KOPT-K1 (cell line): ENCODE data around the gene LRRC49.

ENCODE experiments used
- H3K27ac ChIP-seq: fragments of 200-600 bp; sonication (generic); 2 replicates; pipeline ENCODE4 v1.5.1; 2016; ENCODE audit warnings: antibody characterized with exemption, mild to moderate bottlenecking, low read depth, low read length; ENCODE audit not compliant: poor library complexity, severe bottlenecking
- H3K36me3 ChIP-seq: fragments of 200-600 bp; sonication (generic); 2 replicates; pipeline ENCODE4 v1.5.1; 2017; ENCODE audit warnings: antibody characterized with exemption, mild to moderate bottlenecking, low read length, moderate library complexity; ENCODE audit not compliant: insufficient read depth
- H3K9me3 ChIP-seq: fragments of 200-600 bp; sonication (generic); 2 replicates; pipeline ENCODE4 v1.5.1; 2017; ENCODE audit warnings: antibody characterized with exemption, low read length, mild to moderate bottlenecking; ENCODE audit not compliant: insufficient read depth, poor library complexity, severe bottlenecking

The LRRC49 gene

DNA sequence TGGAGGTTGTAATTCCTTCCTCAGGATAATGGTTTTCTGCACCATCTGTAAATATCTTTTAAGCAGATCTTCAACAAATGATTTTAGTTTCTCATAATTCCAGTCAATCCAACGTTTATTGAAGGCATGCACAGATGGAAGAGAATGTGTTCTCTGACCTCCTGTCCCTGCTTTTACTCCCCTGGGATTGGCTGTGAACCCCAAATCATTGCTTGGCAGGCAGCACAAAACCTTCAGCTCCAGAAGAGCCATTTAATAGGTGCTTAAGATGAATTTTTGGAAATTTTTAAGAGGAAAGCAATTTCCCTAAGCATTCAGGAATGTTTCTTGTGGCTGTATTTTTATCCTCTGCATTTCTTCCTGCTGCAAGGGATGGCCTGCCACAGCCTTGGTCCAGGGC is 197.2 kb downstream of the LRRC49 start:
- H3K9me3 ChIP-seq = no peaks in the 10 kb centered on the region
- no peaks in the 10 kb centered on the region for H3K36me3 ChIP-seq
- H3K27ac ChIP-seq = no peak overlapping the region

DNA sequence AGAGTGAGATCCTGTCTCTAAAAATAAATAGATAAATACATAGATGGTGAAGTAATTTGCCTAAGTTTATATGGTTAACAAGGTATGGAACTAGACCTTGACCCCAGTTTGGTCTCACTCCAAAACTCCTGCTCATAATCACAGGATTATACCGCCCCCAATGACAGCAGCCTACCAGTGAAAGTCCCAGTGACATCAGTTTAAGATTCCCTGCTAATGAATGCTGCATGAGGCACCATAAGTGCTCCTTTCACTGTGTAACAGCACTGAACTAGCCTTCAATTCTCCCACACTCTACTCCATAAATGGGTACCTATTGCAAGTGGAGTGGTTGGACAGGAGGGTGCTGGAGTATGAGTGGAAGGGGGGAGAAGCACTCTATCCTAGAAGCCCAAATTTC is 199.0 kb downstream of the LRRC49 start:
- H3K27ac ChIP-seq = no peak overlapping the region
- no peaks in the 10 kb centered on the region for H3K36me3 ChIP-seq
- no peaks in the 10 kb centered on the region for H3K9me3 ChIP-seq

DNA sequence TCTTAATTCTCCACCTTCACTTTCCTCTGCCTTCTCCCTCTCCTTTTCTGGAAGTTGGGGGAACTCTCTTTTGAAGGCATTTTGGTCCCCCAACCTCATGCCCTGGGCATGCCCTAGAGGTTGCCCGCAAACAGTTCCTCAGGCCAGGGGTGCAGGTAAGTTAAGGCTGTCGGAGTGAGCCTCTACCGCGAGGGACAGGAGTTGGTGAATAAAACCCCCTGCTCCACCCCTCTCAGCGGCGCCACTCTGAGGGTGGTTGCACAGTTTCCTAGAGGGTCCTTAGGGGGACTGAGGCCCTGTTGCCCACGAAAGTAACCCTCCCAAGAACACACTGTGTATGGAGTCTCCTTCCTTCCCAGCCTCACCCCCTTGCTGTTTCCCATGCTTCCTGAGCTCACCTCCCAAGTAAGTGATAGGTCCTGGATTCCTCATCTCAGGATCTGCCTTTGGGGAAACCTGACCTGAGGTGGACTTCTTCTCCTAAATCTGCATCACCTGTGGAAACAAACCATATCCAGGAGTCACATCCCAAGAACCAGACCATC is 199.5 kb downstream of the LRRC49 start:
- no peaks in the 10 kb centered on the region for H3K36me3 ChIP-seq
- H3K27ac ChIP-seq = no peak overlapping the region
- no peaks in the 10 kb centered on the region for H3K9me3 ChIP-seq

GRCh38 chr15:71093054-71094024 is 200.7 kb downstream of the LRRC49 start:
- Histone ChIP-seq H3K27ac (no peak overlapping the region), H3K9me3 (no peaks in the 10 kb centered on the region), H3K36me3 (no peaks in the 10 kb centered on the region)

DNA sequence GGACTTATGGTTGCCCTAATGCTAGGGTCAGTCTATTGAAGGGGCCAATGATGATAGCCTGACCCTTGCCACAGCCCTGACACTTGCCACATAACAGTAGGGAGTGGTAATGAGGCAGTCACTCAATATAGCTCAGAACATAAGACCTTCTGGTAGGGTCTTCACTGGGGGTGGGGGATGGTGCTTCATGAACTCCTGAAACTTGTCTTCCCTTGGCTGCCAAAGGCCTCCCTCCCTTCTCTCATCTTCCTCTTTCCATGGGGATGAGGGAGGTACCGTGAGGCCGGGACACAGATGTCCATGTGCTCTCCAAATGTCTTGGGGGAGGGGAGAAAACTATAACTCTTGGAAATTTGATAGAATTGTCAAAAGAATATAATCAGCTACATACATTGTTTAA is 201.5 kb downstream of the LRRC49 start:
- Histone ChIP-seq H3K36me3 (no peaks in the 10 kb centered on the region), H3K27ac (no peak overlapping the region), H3K9me3 (no peaks in the 10 kb centered on the region)

DNA sequence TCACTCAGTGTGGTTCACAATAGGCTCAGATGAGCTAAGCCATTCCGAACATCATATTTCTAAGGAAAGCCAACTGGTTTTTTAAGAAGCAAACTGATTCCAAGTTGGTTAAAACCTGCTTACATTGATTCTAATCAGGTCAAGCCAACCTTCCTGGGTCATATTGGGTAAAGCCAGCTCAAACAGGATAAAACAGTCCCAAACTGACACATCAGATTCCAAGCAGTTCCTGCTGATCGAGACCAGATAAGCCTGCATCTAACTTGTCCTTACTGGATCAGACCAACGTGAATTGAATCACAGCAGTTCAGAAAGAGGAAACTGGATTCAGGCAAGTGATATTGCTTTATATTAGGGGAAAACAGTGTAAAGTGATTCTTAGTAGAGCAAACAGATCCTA is 204.1 kb downstream of the LRRC49 start:
- H3K9me3 ChIP-seq = no peaks in the 10 kb centered on the region
- H3K27ac ChIP-seq = no peak overlapping the region
- no peaks in the 10 kb centered on the region for H3K36me3 ChIP-seq

DNA sequence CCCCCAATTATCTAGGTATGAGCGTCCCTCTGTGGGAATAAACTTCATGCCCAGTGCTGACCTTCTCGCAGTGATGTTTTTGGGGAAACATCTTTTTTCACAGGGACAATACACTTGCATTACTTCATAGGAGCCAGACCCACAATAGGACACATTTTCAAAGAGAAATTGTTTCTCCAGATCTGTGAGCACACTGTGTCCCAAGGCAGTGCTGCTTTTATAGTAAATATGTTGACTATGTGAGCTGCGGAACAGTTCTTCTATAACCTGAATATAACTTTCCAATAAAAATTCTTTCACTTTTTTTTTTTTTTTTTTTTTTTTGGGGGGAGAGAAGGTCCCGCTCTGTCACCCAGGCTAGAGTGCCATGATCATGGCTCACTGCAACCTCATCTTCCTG is 205.3 kb downstream of the LRRC49 start:
- H3K36me3 ChIP-seq = no peaks in the 10 kb centered on the region
- no peak overlapping the region for H3K27ac ChIP-seq
- H3K9me3 ChIP-seq = no peaks in the 10 kb centered on the region

DNA sequence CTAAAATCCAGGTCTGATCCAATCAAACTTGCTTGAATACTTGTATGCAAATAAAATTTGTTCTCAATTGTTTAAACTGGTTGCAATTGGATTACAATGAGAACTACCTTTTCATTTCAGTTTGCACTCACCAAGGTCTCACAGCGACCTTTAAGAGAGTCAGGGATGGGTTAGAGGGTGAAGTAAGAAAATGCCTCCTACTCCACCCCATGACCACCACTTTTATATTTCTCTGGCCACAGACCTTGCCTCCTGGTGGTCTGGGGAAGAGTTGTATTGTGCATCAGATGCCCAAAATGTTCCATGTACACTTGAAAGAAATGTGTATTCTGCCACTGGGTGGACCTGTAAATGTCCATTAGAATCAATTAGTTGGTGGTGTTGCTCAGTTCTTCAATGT is 206.3 kb downstream of the LRRC49 start:
- no peaks in the 10 kb centered on the region for H3K36me3 ChIP-seq
- no peak overlapping the region for H3K27ac ChIP-seq
- no peaks in the 10 kb centered on the region for H3K9me3 ChIP-seq
